H9 (cell line): ENCODE data around the gene HYAL2. TPM values are rescaled to one million over a fixed set of nuclear protein-coding genes. Genes with fewer than 3 reads are reported as not detected.

ENCODE experiments used
- DNase-seq: peaks from one replicate; pipeline ENCODE4 v3.0.0-alpha.2; 2017
- H2AFZ ChIP-seq: one replicate; pipeline ENCODE4 v1.6.1; 2013; ENCODE audit warnings: mild to moderate bottlenecking, low read length, control low read depth, moderate library complexity
- H2AK5ac ChIP-seq: 2 replicates; pipeline ENCODE4 v1.6.1; 2013; ENCODE audit warnings: low read length, control low read depth, mixed read lengths; ENCODE audit not compliant: insufficient read length
- H2BK120ac ChIP-seq: one replicate; pipeline ENCODE4 v1.6.1; 2013; ENCODE audit warnings: low read depth, mild to moderate bottlenecking, low read length, control low read depth, inconsistent platforms; ENCODE audit not compliant: poor library complexity, severe bottlenecking
- H2BK12ac ChIP-seq: 2 replicates; pipeline ENCODE4 v1.6.1; 2013; ENCODE audit warnings: low read length, control low read depth, mixed read lengths, low read depth; ENCODE audit not compliant: insufficient read length
- H2BK15ac ChIP-seq: 2 replicates; pipeline ENCODE4 v1.6.1; 2013; ENCODE audit warnings: low read depth, low read length, control low read depth
- H2BK20ac ChIP-seq: one replicate; pipeline ENCODE4 v1.6.1; 2013; ENCODE audit warnings: low read depth, mild to moderate bottlenecking, low read length, control low read depth, inconsistent platforms; ENCODE audit not compliant: poor library complexity, severe bottlenecking
- H2BK5ac ChIP-seq: 2 replicates; pipeline ENCODE4 v1.6.1; 2013; ENCODE audit warnings: low read length, control low read depth, mixed read lengths; ENCODE audit not compliant: insufficient read length
- H3K14ac ChIP-seq: 2 replicates; pipeline ENCODE4 v1.6.1; 2013; ENCODE audit warnings: low read length, control low read depth; ENCODE audit not compliant: insufficient read depth
- H3K18ac ChIP-seq: 2 replicates; pipeline ENCODE4 v1.6.1; 2013; ENCODE audit warnings: low read depth, mild to moderate bottlenecking, mixed read lengths, low read length, control low read depth; ENCODE audit not compliant: insufficient read length
- H3K23ac ChIP-seq: 2 replicates; pipeline ENCODE4 v1.6.1; 2013; ENCODE audit warnings: low read length, control low read depth, mixed read lengths, low read depth; ENCODE audit not compliant: insufficient read length
- H3K23me2 ChIP-seq: 2 replicates; pipeline ENCODE4 v1.6.1; 2013; ENCODE audit warnings: low read depth, mild to moderate bottlenecking, mixed read lengths, low read length, control low read depth; ENCODE audit not compliant: insufficient read length, poor library complexity, severe bottlenecking
- H3K27ac ChIP-seq: 2 replicates; pipeline ENCODE4 v1.5.1; 2013; ENCODE audit warnings: low read length, control low read depth, mixed read lengths, low read depth; ENCODE audit not compliant: insufficient read length
- H3K27me3 ChIP-seq: 2 replicates; pipeline ENCODE4 v1.6.1; 2013; ENCODE audit warnings: low read length, control low read depth, inconsistent platforms; ENCODE audit not compliant: insufficient read depth
- H3K4ac ChIP-seq: 2 replicates; pipeline ENCODE4 v1.6.1; 2013; ENCODE audit warnings: low read depth, mild to moderate bottlenecking, control low read depth, inconsistent platforms, low read length, moderate library complexity
- H3K4me1 ChIP-seq: 2 replicates; pipeline ENCODE4 v1.6.1; 2013; ENCODE audit warnings: low read length, control low read depth, inconsistent platforms; ENCODE audit not compliant: insufficient read depth
- H3K4me2 ChIP-seq: 2 replicates; pipeline ENCODE4 v1.6.1; 2013; ENCODE audit warnings: low read length, control low read depth, mixed read lengths; ENCODE audit not compliant: insufficient read length, insufficient read depth
- H3K56ac ChIP-seq: 2 replicates; pipeline ENCODE4 v1.6.1; 2013; ENCODE audit warnings: low read depth, mild to moderate bottlenecking, mixed read lengths, low read length, control low read depth; ENCODE audit not compliant: insufficient read length
- H3K79me1 ChIP-seq: 2 replicates; pipeline ENCODE4 v1.6.1; 2013; ENCODE audit warnings: low read depth, mild to moderate bottlenecking, moderate library complexity, low read length, control low read depth, inconsistent platforms; ENCODE audit not compliant: insufficient read depth, poor library complexity, severe bottlenecking
- H3K79me2 ChIP-seq: 2 replicates; pipeline ENCODE4 v1.6.1; 2013; ENCODE audit warnings: low read length, control low read depth, inconsistent platforms; ENCODE audit not compliant: insufficient read depth
- H3K9ac ChIP-seq: 2 replicates; pipeline ENCODE4 v1.6.1; 2013; ENCODE audit warnings: low read length, control low read depth, mixed read lengths; ENCODE audit not compliant: insufficient read length; ENCODE audit errors: extremely low read depth
- H3K9me3 ChIP-seq: one replicate; pipeline ENCODE4 v1.6.1; 2013; ENCODE audit warnings: low read depth, low read length, inconsistent platforms; ENCODE audit not compliant: control insufficient read depth
- H3T11ph ChIP-seq: one replicate; pipeline ENCODE4 v1.6.1; 2013; ENCODE audit warnings: mild to moderate bottlenecking, low read length, control low read depth, inconsistent platforms
- H4K20me1 ChIP-seq: one replicate; pipeline ENCODE4 v1.6.1; 2013; ENCODE audit not compliant: control insufficient read depth, insufficient read length, insufficient read depth
- H4K5ac ChIP-seq: 2 replicates; pipeline ENCODE4 v1.6.1; 2013; ENCODE audit warnings: low read depth, mild to moderate bottlenecking, mixed read lengths, low read length, control low read depth; ENCODE audit not compliant: insufficient read length
- H4K8ac ChIP-seq: replicated peaks from 2 replicates; pipeline ENCODE4 v1.6.1; 2013; ENCODE audit warnings: low read length, control low read depth, mixed read lengths, low read depth; ENCODE audit not compliant: insufficient read length
- H4K91ac ChIP-seq: 2 replicates; pipeline ENCODE4 v1.6.1; 2013; ENCODE audit warnings: low read depth, mild to moderate bottlenecking, moderate library complexity, mixed read lengths, low read length, control low read depth; ENCODE audit not compliant: insufficient read length
- H3K27ac Mint-ChIP-seq, 3 experiments: 2 replicates in 2 of 3; 3 replicates in 1 of 3; pipeline ENCODE4 v1.8.0; 2020 to 2021; ENCODE audit warnings: mixed read lengths in 3 of 3, mild to moderate bottlenecking in 1 of 3, moderate library complexity in 1 of 3
- H3K27me3 Mint-ChIP-seq: 2 replicates; pipeline ENCODE4 v1.8.0; 2021; ENCODE audit warnings: low read depth, mild to moderate bottlenecking, moderate library complexity, mixed read lengths
- H3K36me3 Mint-ChIP-seq, 3 experiments: 2 replicates in 2 of 3; 3 replicates in 1 of 3; pipeline ENCODE4 v1.8.0; 2020 to 2021; ENCODE audit warnings: low read depth in 3 of 3, mixed read lengths in 3 of 3; ENCODE audit not compliant: insufficient read depth in 1 of 3
- H3K4me1 Mint-ChIP-seq, 2 experiments: 2 replicates each; pipeline ENCODE4 v1.8.0; 2020; ENCODE audit warnings: mixed read lengths in 2 of 2
- H3K4me3 Mint-ChIP-seq, 2 experiments: 2 replicates in 1 of 2; 3 replicates in 1 of 2; pipeline ENCODE4 v1.8.0; 2020 to 2021; ENCODE audit warnings: mild to moderate bottlenecking in 2 of 2, mixed read lengths in 2 of 2, moderate library complexity in 1 of 2
- H3K9me3 Mint-ChIP-seq, 2 experiments: 2 replicates in 1 of 2; 3 replicates in 1 of 2; pipeline ENCODE4 v1.8.0; 2020; ENCODE audit warnings: mild to moderate bottlenecking in 2 of 2, mixed read lengths in 2 of 2, moderate library complexity in 1 of 2
- WGBS: extraction: QIAGEN DNeasy Blood & Tissue Kit; methylation state at CpG from one replicate; pipeline ENCODE4 v1.1.7; 2013; ENCODE audit warnings: missing lambda C conversion rate, low lambda C conversion rate, mixed read lengths; ENCODE audit not compliant: insufficient read length; ENCODE audit errors: extremely low coverage; 5-methylcytosine and 5-hydroxymethylcytosine counted together
- total RNA-seq: library from RNA; stranded (reverse); gene quantifications from 2 replicates; pipeline ENCODE4 v1.2.1, GENCODE V29; 2021
- TF ChIP-seq, protein P1 (sequence below): fragments of 200-600 bp; sonication (generic); conservative IDR thresholded peaks from 3 replicates; pipeline ENCODE4 v1.8.0; 2021; ENCODE audit warnings: antibody characterized with exemption, mild to moderate bottlenecking

HYAL2 gene
- total RNA-seq, 1 experiment from 2014 or later, result 51.9 TPM

DNA sequence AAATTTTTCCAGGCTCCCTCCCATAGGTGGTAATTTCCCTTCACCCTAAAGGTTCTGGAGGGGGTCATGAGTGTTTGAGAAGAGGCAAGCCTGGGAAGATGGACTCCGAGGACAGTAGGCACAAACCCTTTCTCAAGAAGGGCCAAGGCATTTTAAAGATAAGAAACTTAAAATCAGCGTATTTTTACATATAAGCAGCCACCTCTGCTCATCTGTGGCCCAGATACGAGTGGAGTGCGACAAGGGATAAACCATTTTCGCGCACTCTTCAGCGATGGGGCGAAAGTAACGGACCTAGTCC is 17.6 kb upstream of the HYAL2 start:
- Histone ChIP-seq H3K23ac (no peak overlapping the region), H3K14ac (no peak overlapping the region), H2AFZ (no peak overlapping the region), H2BK20ac (no peak overlapping the region), H3K9me3 (no peaks in the 10 kb centered on the region), H3K23me2 (peaks cover 24% of the 10 kb centered on the region), H4K8ac (no peak overlapping the region), H3K18ac (no peak overlapping the region), H3K4ac (no peak overlapping the region), H3K79me1 (no peaks in the 10 kb centered on the region), H2BK5ac (no peak overlapping the region), H3K56ac (no peak overlapping the region), H3K4me2 (peak overlapping the region; percentile 61), H2BK15ac (no peak overlapping the region), H2BK12ac (no peak overlapping the region), H4K5ac (no peak overlapping the region), H2AK5ac (no peak overlapping the region), H3K27me3 (peaks cover 18% of the 10 kb centered on the region; the same call in 1 of the 2 replicates), H2BK120ac (no peak overlapping the region), H3T11ph (no peak overlapping the region), H3K4me1 (no peaks in the 10 kb centered on the region; the same call in 1 of the 2 replicates), H4K20me1 (no peaks in the 10 kb centered on the region), H3K9ac (no peak overlapping the region), H3K79me2 (peaks cover 5% of the 10 kb centered on the region; the same call in 1 of the 2 replicates), H4K91ac (no peak overlapping the region), H3K27ac (no peak overlapping the region)
- Mint-ChIP-seq H3K4me3 (peak overlapping the region; percentile 33 to 63; a peak in 4 of 5 replicates), H3K27ac (no peak overlapping the region), H3K36me3 (peaks cover 0 to 2% (median 0%) of the 10 kb centered on the region in 3 experiments; a peak in 4 of 7 replicates), H3K27me3 (peaks cover 64% of the 10 kb centered on the region), H3K9me3 (no peaks in the 10 kb centered on the region; a peak in 1 of 5 replicates), H3K4me1 (peaks cover 24 to 36% of the 10 kb centered on the region in 2 experiments)
- TF ChIP-seq, protein P1, sequence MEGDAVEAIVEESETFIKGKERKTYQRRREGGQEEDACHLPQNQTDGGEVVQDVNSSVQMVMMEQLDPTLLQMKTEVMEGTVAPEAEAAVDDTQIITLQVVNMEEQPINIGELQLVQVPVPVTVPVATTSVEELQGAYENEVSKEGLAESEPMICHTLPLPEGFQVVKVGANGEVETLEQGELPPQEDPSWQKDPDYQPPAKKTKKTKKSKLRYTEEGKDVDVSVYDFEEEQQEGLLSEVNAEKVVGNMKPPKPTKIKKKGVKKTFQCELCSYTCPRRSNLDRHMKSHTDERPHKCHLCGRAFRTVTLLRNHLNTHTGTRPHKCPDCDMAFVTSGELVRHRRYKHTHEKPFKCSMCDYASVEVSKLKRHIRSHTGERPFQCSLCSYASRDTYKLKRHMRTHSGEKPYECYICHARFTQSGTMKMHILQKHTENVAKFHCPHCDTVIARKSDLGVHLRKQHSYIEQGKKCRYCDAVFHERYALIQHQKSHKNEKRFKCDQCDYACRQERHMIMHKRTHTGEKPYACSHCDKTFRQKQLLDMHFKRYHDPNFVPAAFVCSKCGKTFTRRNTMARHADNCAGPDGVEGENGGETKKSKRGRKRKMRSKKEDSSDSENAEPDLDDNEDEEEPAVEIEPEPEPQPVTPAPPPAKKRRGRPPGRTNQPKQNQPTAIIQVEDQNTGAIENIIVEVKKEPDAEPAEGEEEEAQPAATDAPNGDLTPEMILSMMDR, result no peak
- DNase-seq, result no peak
- no CpG with 5 or more reads among the region's 9 CpGs for WGBS
